ENCODE measurements around the gene ZNF488. TPM values are rescaled to one million over a fixed set of nuclear protein-coding genes. Genes with fewer than 3 reads are reported as not detected.

The ZNF488 gene
- total and polyA plus RNA-seq, 10 of the 15 experiments (the other 5 are each of a cell fraction or from before 2014, with no cell fraction given) = not detected

GRCh38 chr10:47368431-47369180, 15.5 kb downstream of the ZNF488 start:
- H3K27me3 ChIP-seq (replicated peaks in 1 of 2; ENCODE audit: control insufficient read depth in 2 of 2, insufficient read depth in 2 of 2, low read length in 1 of 2) = peaks cover 0 to 3% of the 10 kb centered on the region in 2 experiments; a peak in 2 of 4 replicates
- POLR2A ChIA-PET = no interaction called here
- in situ Hi-C loops (cut with MboI) = no loop called here
- H3K4me1 ChIP-seq (ENCODE audit: control insufficient read depth, insufficient read depth, low read length) = no peaks in the 10 kb centered on the region
- SMC1A ChIA-PET (ENCODE audit: uncharacterized antibody, unreplicated experiment) = no interaction called here
- intact Hi-C loops (cut with micrococcal nuclease; ENCODE audit: unreplicated experiment) = no loop called here
- H3K9ac ChIP-seq (ENCODE audit: control insufficient read depth, insufficient read depth, low read length) = no peak overlapping the region
- no TSS peak for BruUV-seq (replicated peaks)
- H4K20me1 ChIP-seq (ENCODE audit: control insufficient read depth, insufficient read depth) = no peaks in the 10 kb centered on the region
- FAIRE-seq = no peak
- no peaks in the 10 kb centered on the region for H3K79me2 ChIP-seq (ENCODE audit: control insufficient read depth, insufficient read depth, low read length)
- CTCF ChIA-PET = no interaction called here
- no peak for ATAC-seq
- H2AFZ ChIP-seq (ENCODE audit: control insufficient read depth, low read depth, low read length) = no peak overlapping the region
- no peak overlapping the region for H3K27ac ChIP-seq (ENCODE audit: control insufficient read depth, insufficient read depth)
- no peak overlapping the region for H3K4me2 ChIP-seq (ENCODE audit: control insufficient read depth, insufficient read depth)
- H3K9me3 ChIP-seq (replicated peaks; ENCODE audit: control insufficient read depth, insufficient read depth, low read length) = no peaks in the 10 kb centered on the region
- RAD21 ChIA-PET (ENCODE audit: unreplicated experiment) = no interaction called here
- DNase-seq (ENCODE audit: low read depth, low spot score) = no peak
- 37% methylated on average over 19 of the region's 24 CpGs for WGBS (ENCODE audit: insufficient coverage, insufficient replicate concordance, low lambda C conversion rate, missing lambda C conversion rate)
- no peak overlapping the region for H3K4me3 ChIP-seq
- no peaks in the 10 kb centered on the region for H3K36me3 ChIP-seq (ENCODE audit: control insufficient read depth in 2 of 2, insufficient read depth in 2 of 2, low read length in 1 of 2)
- TF ChIP-seq, protein P1, sequence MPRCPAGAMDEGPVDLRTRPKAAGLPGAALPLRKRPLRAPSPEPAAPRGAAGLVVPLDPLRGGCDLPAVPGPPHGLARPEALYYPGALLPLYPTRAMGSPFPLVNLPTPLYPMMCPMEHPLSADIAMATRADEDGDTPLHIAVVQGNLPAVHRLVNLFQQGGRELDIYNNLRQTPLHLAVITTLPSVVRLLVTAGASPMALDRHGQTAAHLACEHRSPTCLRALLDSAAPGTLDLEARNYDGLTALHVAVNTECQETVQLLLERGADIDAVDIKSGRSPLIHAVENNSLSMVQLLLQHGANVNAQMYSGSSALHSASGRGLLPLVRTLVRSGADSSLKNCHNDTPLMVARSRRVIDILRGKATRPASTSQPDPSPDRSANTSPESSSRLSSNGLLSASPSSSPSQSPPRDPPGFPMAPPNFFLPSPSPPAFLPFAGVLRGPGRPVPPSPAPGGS (IDR thresholded peaks at IDR 0.05; ENCODE audit: borderline replicate concordance, insufficient read depth, low read depth, low read length, poor library complexity, severe bottlenecking) = no peak
- TF ChIP-seq SUZ12 (IDR thresholded peaks at IDR 0.05; ENCODE audit: unreplicated experiment) = no peak
- no peak for TF ChIP-seq PML (IDR thresholded peaks at IDR 0.05; ENCODE audit: low read length)
- TF ChIP-seq STAT1 (conservative IDR thresholded peaks at IDR 0.05) = no peak
- TF ChIP-seq CEBPZ (IDR thresholded peaks at IDR 0.05; ENCODE audit: low read depth, low read length) = no peak
- no peak for TF ChIP-seq HDAC2 (IDR thresholded peaks at IDR 0.05)
- no peak for TF ChIP-seq FOXK2 (IDR thresholded peaks at IDR 0.05)
- no peak for TF ChIP-seq RCOR1 (conservative IDR thresholded peaks at IDR 0.05; ENCODE audit: low read depth, low read length)
- TF ChIP-seq, protein P2, sequence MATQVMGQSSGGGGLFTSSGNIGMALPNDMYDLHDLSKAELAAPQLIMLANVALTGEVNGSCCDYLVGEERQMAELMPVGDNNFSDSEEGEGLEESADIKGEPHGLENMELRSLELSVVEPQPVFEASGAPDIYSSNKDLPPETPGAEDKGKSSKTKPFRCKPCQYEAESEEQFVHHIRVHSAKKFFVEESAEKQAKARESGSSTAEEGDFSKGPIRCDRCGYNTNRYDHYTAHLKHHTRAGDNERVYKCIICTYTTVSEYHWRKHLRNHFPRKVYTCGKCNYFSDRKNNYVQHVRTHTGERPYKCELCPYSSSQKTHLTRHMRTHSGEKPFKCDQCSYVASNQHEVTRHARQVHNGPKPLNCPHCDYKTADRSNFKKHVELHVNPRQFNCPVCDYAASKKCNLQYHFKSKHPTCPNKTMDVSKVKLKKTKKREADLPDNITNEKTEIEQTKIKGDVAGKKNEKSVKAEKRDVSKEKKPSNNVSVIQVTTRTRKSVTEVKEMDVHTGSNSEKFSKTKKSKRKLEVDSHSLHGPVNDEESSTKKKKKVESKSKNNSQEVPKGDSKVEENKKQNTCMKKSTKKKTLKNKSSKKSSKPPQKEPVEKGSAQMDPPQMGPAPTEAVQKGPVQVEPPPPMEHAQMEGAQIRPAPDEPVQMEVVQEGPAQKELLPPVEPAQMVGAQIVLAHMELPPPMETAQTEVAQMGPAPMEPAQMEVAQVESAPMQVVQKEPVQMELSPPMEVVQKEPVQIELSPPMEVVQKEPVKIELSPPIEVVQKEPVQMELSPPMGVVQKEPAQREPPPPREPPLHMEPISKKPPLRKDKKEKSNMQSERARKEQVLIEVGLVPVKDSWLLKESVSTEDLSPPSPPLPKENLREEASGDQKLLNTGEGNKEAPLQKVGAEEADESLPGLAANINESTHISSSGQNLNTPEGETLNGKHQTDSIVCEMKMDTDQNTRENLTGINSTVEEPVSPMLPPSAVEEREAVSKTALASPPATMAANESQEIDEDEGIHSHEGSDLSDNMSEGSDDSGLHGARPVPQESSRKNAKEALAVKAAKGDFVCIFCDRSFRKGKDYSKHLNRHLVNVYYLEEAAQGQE (IDR thresholded peaks at IDR 0.05; ENCODE audit: low read depth, low read length) = no peak
- TF ChIP-seq NR2C1 (IDR thresholded peaks at IDR 0.05) = no peak
- no peak for TF ChIP-seq GATAD2B (conservative IDR thresholded peaks at IDR 0.05; ENCODE audit: low read depth)
- no peak for TF ChIP-seq ZNF622 (IDR thresholded peaks at IDR 0.05)
- no peak for TF ChIP-seq MTA2 (IDR thresholded peaks at IDR 0.05; ENCODE audit: low read depth)
- no peak for TF ChIP-seq BHLHE40 (IDR thresholded peaks at IDR 0.05; ENCODE audit: borderline replicate concordance in 1 of 2, low read depth in 2 of 2, low read length in 1 of 2)
- TF ChIP-seq CHD2 (IDR thresholded peaks at IDR 0.05; ENCODE audit: borderline replicate concordance, low read depth, low read length) = no peak
- no peak for TF ChIP-seq EP300 (IDR thresholded peaks at IDR 0.05; ENCODE audit: borderline replicate concordance in 1 of 2, control insufficient read depth in 1 of 2, low read depth in 2 of 2, low read length in 2 of 2)
- TF ChIP-seq DPF2 (IDR thresholded peaks at IDR 0.05) = no peak
